IgD-negative memory B cell (primary cell): Measurements from ENCODE around the gene GMDS. TPM values are rescaled to one million over a fixed set of nuclear protein-coding genes. Genes with fewer than 3 reads are reported as not detected.

ENCODE experiments used
- H3K27ac Mint-ChIP-seq, 3 donors: one replicate each; pipeline ENCODE4 v1.8.0; 2020 to 2022; ENCODE audit warnings: mild to moderate bottlenecking in 3 of 3, mixed read lengths in 3 of 3, moderate library complexity in 1 of 3
- H3K27me3 Mint-ChIP-seq: one replicate; pipeline ENCODE4 v1.8.0; 2021; ENCODE audit warnings: mixed read lengths
- H3K36me3 Mint-ChIP-seq: one replicate; pipeline ENCODE4 v1.8.0; 2020; ENCODE audit warnings: mild to moderate bottlenecking, mixed read lengths
- H3K4me1 Mint-ChIP-seq, 3 donors: one replicate each; pipeline ENCODE4 v1.8.0; 2020 to 2022; ENCODE audit warnings: mixed read lengths in 3 of 3, mild to moderate bottlenecking in 1 of 3
- H3K4me3 Mint-ChIP-seq, 4 donors: one replicate each; pipeline ENCODE4 v1.8.0; 2020 to 2022; ENCODE audit warnings: mild to moderate bottlenecking in 4 of 4, mixed read lengths in 4 of 4, moderate library complexity in 3 of 4
- H3K9me3 Mint-ChIP-seq, 3 donors: one replicate each; pipeline ENCODE4 v1.8.0; 2020 to 2021; ENCODE audit warnings: mixed read lengths in 3 of 3, mild to moderate bottlenecking in 1 of 3
- polyA plus RNA-seq: library from polyadenylated mRNA; unstranded; fragments of 300-500 nt; fragmentation: Illumina TruSeq; gene quantifications from one replicate; pipeline ENCODE4 v1.2.3, GENCODE V29; 2021

GMDS gene
- polyA plus RNA-seq, 1 donor from 2014 or later: 17.0 TPM

GRCh38 chr6:1620504-1621069, 624.8 kb downstream of the GMDS start:
- Mint-ChIP-seq H3K4me3 (peak overlapping the region in 1 of 4 donors; percentile 55), H3K36me3 (peaks cover 13% of the 10 kb centered on the region), H3K9me3 (peaks cover 0 to 3% (median 0%) of the 10 kb centered on the region in 3 donors), H3K27me3 (peaks cover 34% of the 10 kb centered on the region), H3K4me1 (peaks cover 6 to 11% (median 8%) of the 10 kb centered on the region in 3 donors), H3K27ac (peak overlapping the region in 2 of 3 donors; percentile 80)

DNA sequence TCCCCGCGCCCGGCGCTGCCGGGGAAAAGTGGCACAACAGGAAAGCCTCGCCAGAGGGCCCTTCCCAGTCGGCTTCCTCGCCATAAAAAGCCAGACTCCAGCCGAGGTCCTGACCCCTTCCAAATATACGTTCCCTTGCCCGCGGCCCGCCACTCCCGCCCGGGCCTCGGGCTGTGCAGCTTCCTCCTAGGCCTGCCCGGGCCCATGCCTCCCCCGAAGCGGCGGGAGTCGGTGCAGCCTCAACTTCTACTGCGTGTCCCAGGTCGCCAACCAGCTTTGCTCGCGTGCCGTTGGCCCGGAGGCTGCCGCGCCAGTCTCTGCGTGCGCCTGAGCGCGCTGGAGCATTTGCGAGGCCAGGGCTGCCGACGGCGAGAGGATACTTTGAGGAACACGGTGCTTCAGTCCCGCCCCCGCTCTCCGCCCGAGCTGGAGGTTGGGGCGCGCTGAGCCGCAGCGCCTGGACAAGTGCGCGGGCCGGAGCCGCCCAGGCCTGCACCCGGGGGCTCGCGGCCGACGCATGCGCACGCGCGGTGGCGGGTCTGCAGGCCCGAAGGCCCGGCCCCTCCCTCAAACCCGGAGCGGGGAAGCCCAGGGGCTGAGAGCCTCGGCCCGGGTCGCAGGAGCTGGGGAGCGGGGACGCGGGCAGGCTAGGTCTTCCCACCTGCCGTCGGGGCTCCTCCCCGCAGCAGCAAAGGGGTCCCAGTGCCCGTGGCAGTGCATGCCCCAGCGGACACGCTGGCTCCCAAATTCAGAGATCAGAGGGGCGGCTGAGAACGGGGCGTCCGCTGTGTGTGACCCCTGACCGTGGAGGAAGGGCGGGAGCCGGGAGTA, 625.5 kb downstream of the GMDS start:
- Mint-ChIP-seq H3K36me3 (peaks cover 13% of the 10 kb centered on the region), H3K4me3 (peak overlapping the region in 3 of 4 donors; percentile 4 to 83 (median 68)), H3K27ac (peak overlapping the region in 1 of 3 donors; percentile 25), H3K27me3 (peaks cover 31% of the 10 kb centered on the region), H3K9me3 (peaks cover 0 to 3% (median 0%) of the 10 kb centered on the region in 3 donors), H3K4me1 (peaks cover 0 to 7% (median 2%) of the 10 kb centered on the region in 3 donors)

DNA sequence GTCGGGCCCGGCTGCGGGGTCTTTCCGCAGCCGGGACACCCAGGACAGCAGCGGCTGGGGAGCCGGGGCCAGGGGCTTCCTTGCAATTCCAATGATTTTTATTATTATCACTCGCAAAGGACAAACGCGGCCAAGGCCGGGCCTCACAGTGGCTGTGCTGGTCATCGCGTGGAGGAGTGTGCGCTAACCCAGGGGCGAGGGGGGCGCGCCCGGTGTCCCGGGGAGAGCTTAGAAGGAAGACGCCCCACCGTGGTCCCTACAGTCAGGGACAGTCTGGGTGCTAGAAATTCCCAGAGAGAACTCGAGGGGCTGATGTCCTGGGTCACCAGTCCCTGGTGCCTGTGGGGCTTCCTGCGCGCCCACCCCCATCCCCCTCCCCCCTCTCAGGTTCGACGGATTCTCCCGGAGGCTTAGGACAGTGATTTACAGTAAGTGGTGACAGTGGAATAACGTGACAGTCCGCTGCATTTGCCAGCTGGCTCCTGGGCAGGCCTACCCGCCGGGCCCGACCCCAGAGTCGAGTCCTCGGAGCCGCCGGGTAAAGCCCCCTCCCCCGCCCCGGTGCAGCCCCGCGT, 626.2 kb downstream of the GMDS start:
- Mint-ChIP-seq H3K27ac (peak overlapping the region in 2 of 3 donors; percentile 16 to 81), H3K4me1 (peaks cover 0 to 7% (median 2%) of the 10 kb centered on the region in 3 donors), H3K4me3 (no peak overlapping the region), H3K27me3 (peaks cover 28% of the 10 kb centered on the region), H3K36me3 (peaks cover 13% of the 10 kb centered on the region), H3K9me3 (peaks cover 0 to 3% (median 0%) of the 10 kb centered on the region in 3 donors)

DNA sequence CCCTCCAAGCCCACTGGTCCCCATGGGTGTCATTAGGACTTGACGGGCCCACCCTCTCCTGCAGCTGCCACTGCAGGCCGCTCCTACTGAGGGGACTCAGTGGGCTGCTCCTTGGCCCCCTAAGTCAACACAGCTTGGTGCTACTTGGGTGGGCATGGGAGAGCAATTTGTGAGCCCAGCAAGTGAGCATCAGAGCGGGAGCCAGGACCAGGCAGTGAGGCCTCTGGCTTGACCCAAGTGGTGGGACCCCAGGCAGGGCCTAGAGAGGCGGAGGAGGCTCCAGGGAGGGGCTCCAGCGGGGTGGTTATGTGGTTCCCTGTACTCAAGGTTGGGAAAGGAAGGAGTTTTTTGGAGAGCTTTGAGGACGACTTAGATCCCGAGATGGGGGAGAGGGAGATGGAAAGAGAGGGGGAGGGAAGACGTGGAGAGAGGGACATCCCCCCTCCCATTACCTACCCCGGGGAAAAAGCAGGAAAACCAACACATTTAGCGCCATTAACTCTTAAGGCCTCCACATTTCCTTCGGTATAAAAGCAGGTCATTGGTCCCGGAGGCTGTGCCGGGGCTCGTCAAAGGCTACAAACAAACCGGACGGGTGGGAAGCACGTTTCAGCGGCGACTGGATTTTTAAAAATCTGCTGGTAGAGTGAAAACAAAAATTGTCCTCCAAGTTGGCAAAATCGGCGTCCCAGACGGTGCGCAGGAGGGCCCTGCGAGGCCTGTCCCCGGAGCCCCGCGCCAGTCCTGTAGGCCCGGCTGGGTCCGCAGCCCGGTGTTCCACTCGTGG, 626.9 kb downstream of the GMDS start:
- peaks cover 11% of the 10 kb centered on the region for H3K36me3 Mint-ChIP-seq
- peaks cover 0 to 3% (median 0%) of the 10 kb centered on the region in 3 donors for H3K9me3 Mint-ChIP-seq
- peaks cover 0 to 7% (median 2%) of the 10 kb centered on the region in 3 donors for H3K4me1 Mint-ChIP-seq
- H3K27ac Mint-ChIP-seq: peak overlapping the region in 1 of 3 donors; percentile 54
- peak overlapping the region in 2 of 4 donors; percentile 14 to 72 for H3K4me3 Mint-ChIP-seq
- peaks cover 31% of the 10 kb centered on the region for H3K27me3 Mint-ChIP-seq

- Mint-ChIP-seq H3K9me3 (peaks cover 0 to 3% (median 0%) of the 10 kb centered on the region in 3 donors), H3K4me3 (peak overlapping the region in 2 of 4 donors; percentile 14 to 43), H3K27ac (peak overlapping the region in 1 of 3 donors; percentile 54), H3K4me1 (peaks cover 0 to 12% (median 2%) of the 10 kb centered on the region in 3 donors), H3K27me3 (peaks cover 32% of the 10 kb centered on the region), H3K36me3 (peaks cover 10% of the 10 kb centered on the region)
Measured at GRCh38 chr6:1617466-1618310, 627.7 kb downstream of the GMDS start.

DNA sequence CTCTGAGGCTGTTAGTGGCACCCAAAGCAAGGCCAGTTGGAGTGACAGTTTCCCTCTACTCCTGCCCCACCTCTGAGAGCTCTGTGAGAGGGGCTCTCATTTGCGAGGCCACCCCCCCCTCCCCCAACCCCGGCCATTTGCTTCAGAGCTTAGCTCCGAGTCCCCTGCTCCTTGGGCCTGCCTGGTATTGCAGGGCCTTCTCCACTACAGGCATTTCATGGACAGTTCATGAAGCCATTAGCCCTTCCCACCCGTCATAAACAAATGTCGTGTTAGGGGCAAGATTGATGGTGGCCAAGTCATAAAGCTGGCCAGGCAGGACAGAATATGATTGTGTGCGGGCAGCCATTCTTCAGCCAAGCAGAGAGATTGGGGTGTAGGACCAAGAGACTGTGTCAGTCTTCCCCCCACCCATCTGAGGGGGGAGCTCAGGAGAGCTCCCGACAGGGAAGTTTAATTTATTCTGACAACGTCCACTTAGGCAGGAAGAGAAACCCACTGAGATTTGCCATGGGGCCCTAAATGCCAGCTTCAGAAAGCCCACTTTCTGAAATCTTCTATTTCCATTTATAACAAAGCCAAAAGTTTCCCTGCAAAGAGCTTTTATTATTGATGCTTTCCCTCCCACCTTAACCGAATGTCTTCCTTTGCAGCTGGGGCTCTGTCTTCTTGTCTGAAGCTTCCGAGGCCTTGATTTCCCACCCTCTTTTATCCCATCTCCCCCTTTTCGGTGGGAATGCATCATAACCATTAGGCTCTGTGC, 628.5 kb downstream of the GMDS start:
- peaks cover 4% of the 10 kb centered on the region for H3K36me3 Mint-ChIP-seq
- peak overlapping the region in 1 of 4 donors; percentile 11 for H3K4me3 Mint-ChIP-seq
- H3K27ac Mint-ChIP-seq: peak overlapping the region in 2 of 3 donors; percentile 8 to 54
- peaks cover 0 to 7% (median 0%) of the 10 kb centered on the region in 3 donors for H3K9me3 Mint-ChIP-seq
- peaks cover 36% of the 10 kb centered on the region for H3K27me3 Mint-ChIP-seq
- peaks cover 5 to 17% (median 6%) of the 10 kb centered on the region in 3 donors for H3K4me1 Mint-ChIP-seq

DNA sequence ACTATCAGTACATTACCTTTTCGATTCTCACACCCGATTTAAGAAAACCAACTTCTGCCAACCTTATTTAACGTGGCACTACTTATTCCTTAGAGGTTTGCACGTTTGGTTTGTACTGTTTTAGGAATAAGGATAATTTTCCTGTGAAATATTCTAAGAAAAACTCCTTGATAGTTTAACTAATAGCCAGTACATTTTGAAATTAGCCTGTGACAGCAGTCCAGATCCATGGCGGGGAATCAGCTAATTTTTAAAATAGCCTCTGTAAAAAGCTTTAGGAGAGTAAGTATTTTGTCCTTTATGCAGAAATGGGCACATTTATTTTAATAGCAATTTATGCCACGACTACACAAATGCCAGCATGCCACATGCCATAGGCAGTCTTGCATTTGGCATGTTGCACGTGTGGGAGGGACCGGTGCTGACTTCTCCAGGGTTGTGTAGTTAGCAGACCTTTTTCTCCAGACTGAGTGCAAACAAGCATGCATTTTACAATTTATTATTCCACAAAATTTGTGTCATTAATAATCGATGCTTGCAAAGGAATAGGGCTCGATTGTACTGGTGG, 629.5 kb downstream of the GMDS start:
- H3K4me1 Mint-ChIP-seq: peaks cover 6 to 18% (median 7%) of the 10 kb centered on the region in 3 donors
- peak overlapping the region in 2 of 4 donors; percentile 17 to 40 for H3K4me3 Mint-ChIP-seq
- H3K9me3 Mint-ChIP-seq: peaks cover 0 to 8% (median 0%) of the 10 kb centered on the region in 3 donors
- peaks cover 1% of the 10 kb centered on the region for H3K36me3 Mint-ChIP-seq
- peak overlapping the region in 2 of 3 donors; percentile 54 to 88 for H3K27ac Mint-ChIP-seq
- H3K27me3 Mint-ChIP-seq: peaks cover 30% of the 10 kb centered on the region

GRCh38 chr6:1615151-1615852, 630.1 kb downstream of the GMDS start:
- peaks cover 0 to 12% (median 0%) of the 10 kb centered on the region in 3 donors for H3K9me3 Mint-ChIP-seq
- H3K4me1 Mint-ChIP-seq: peaks cover 9 to 23% (median 9%) of the 10 kb centered on the region in 3 donors
- H3K36me3 Mint-ChIP-seq: peaks cover 1% of the 10 kb centered on the region
- peak overlapping the region in 3 of 4 donors; percentile 17 to 40 (median 23) for H3K4me3 Mint-ChIP-seq
- H3K27ac Mint-ChIP-seq: peak overlapping the region; percentile 54 to 88 (median 59)
- H3K27me3 Mint-ChIP-seq: peaks cover 33% of the 10 kb centered on the region

- H3K36me3 Mint-ChIP-seq: peaks cover 1% of the 10 kb centered on the region
- H3K4me3 Mint-ChIP-seq: no peak overlapping the region
- peaks cover 0 to 12% (median 0%) of the 10 kb centered on the region in 3 donors for H3K9me3 Mint-ChIP-seq
- H3K4me1 Mint-ChIP-seq: peaks cover 9 to 23% (median 9%) of the 10 kb centered on the region in 3 donors
- H3K27ac Mint-ChIP-seq: peak overlapping the region in 1 of 3 donors; percentile 27
- H3K27me3 Mint-ChIP-seq: peaks cover 31% of the 10 kb centered on the region
Measured at GRCh38 chr6:1614448-1615150, 630.8 kb downstream of the GMDS start.

DNA sequence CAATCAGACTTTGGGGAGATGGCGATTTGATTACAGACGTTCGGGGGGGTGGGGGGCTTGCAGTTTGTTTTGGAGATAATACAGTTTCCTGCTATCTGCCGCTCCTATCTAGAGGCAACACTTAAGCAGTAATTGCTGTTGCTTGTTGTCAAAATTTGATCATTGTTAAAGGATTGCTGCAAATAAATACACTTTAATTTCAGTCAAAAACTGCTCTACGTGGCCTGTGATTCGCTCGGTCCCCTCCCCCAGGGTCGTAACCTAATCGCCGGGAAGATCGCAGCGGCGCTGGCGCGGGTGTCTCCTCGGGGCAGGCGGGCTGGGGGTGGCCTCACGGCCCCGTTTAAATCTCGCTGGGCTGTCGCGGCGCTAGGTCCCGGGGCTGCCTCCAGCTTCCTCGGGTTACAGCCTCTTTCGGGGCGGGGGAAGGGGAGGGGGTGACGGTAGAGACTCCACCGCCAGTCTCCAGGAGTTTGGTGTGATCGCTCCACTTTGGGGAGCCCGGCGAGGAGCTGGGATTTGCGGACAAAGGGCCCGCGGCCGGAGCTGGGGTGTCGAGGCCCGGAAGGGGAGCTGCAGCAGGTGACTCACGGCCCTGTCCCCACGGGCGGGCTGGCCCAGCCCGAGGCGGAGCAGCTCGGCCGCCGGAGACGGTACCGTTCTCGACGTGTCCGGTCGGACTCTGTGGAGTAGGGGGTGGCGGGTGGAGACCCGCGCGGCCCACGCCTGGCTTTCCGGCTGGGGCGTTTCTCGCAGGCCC, 631.5 kb downstream of the GMDS start:
- peaks cover 34% of the 10 kb centered on the region for H3K27me3 Mint-ChIP-seq
- peak overlapping the region in 2 of 4 donors; percentile 39 to 74 for H3K4me3 Mint-ChIP-seq
- H3K27ac Mint-ChIP-seq: peak overlapping the region in 1 of 3 donors; percentile 42

DNA sequence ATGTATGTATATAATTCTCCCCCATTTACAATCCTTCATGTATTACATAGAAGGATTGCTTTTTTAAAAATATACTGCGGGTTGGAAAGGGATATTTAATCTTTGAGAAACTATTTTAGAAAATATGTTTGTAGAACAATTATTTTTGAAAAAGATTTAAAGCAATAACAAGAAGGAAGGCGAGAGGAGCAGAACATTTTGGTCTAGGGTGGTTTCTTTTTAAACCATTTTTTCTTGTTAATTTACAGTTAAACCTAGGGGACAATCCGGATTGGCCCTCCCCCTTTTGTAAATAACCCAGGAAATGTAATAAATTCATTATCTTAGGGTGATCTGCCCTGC, 632.1 kb downstream of the GMDS start:
- H3K27me3 Mint-ChIP-seq: peaks cover 36% of the 10 kb centered on the region
- peaks cover 13 to 23% (median 13%) of the 10 kb centered on the region in 3 donors for H3K4me1 Mint-ChIP-seq
- peak overlapping the region in 2 of 3 donors; percentile 42 to 68 for H3K27ac Mint-ChIP-seq
- peak overlapping the region in 3 of 4 donors; percentile 17 to 74 (median 39) for H3K4me3 Mint-ChIP-seq
- peaks cover 0 to 9% (median 0%) of the 10 kb centered on the region in 3 donors for H3K9me3 Mint-ChIP-seq
- H3K36me3 Mint-ChIP-seq: peaks cover 1% of the 10 kb centered on the region

More for the DNA sequence above, 631.5 kb downstream of the GMDS start:
- Mint-ChIP-seq H3K4me1 (peaks cover 9 to 23% (median 9%) of the 10 kb centered on the region in 3 donors), H3K36me3 (peaks cover 1% of the 10 kb centered on the region), H3K9me3 (peaks cover 0 to 12% (median 0%) of the 10 kb centered on the region in 3 donors)
